Neuronal stem cell (in vitro differentiated cells): ENCODE measurements around the gene CCDC192.

ENCODE experiments used
- DNase-seq: peaks from one replicate; pipeline ENCODE4 v3.0.0-alpha.2; 2013; ENCODE audit warnings: low spot score
- H2AFZ ChIP-seq: one replicate; pipeline ENCODE4 v1.6.1; 2013; ENCODE audit warnings: mild to moderate bottlenecking, low read length, inconsistent platforms
- H2AK5ac ChIP-seq: 2 replicates; pipeline ENCODE4 v1.6.1; 2013; ENCODE audit warnings: low read depth, mild to moderate bottlenecking, inconsistent platforms, low read length, moderate library complexity, mixed read lengths
- H2BK120ac ChIP-seq: 2 replicates; pipeline ENCODE4 v1.6.1; 2013; ENCODE audit warnings: low read depth, mild to moderate bottlenecking, inconsistent platforms, low read length, moderate library complexity, mixed read lengths
- H2BK12ac ChIP-seq: one replicate; pipeline ENCODE4 v1.6.1; 2013; ENCODE audit warnings: low read length, inconsistent platforms
- H2BK15ac ChIP-seq: 2 replicates; pipeline ENCODE4 v1.6.1; 2013; ENCODE audit warnings: mild to moderate bottlenecking, low read length, inconsistent platforms, mixed read lengths
- H2BK5ac ChIP-seq: one replicate; pipeline ENCODE4 v1.6.1; 2013; ENCODE audit warnings: inconsistent platforms, mild to moderate bottlenecking, low read length, moderate library complexity
- H3K14ac ChIP-seq: one replicate; pipeline ENCODE4 v1.6.1; 2013; ENCODE audit warnings: low read length, inconsistent platforms
- H3K18ac ChIP-seq: 2 replicates; pipeline ENCODE4 v1.6.1; 2013; ENCODE audit warnings: low read length, inconsistent platforms
- H3K23ac ChIP-seq: 2 replicates; pipeline ENCODE4 v1.6.1; 2013; ENCODE audit warnings: low read depth, mild to moderate bottlenecking, mixed read lengths, low read length, inconsistent platforms; ENCODE audit not compliant: poor library complexity
- H3K27ac ChIP-seq: replicated peaks from 3 replicates; pipeline ENCODE4 v1.5.1; 2013; ENCODE audit warnings: low read length, inconsistent platforms
- H3K27me3 ChIP-seq, 3 experiments: 2 replicates each; pipeline ENCODE4 v1.6.1; 2013; ENCODE audit warnings: low read length in 3 of 3, mild to moderate bottlenecking in 2 of 3, inconsistent platforms in 1 of 3, low read depth in 1 of 3, mixed read lengths in 1 of 3, moderate library complexity in 1 of 3; ENCODE audit not compliant: control insufficient read depth in 3 of 3, insufficient read depth in 3 of 3
- H3K36me3 ChIP-seq, 2 donors: replicated peaks in 1 of 2; 2 replicates each; pipeline ENCODE4 v1.6.1; 2013; ENCODE audit warnings: low read length in 2 of 2; ENCODE audit not compliant: control insufficient read depth in 2 of 2, insufficient read depth in 2 of 2
- H3K4ac ChIP-seq: 2 replicates; pipeline ENCODE4 v1.6.1; 2013; ENCODE audit warnings: inconsistent platforms, mild to moderate bottlenecking, low read length, moderate library complexity
- H3K4me1 ChIP-seq, 2 donors: 1 replicate in 1 of 2; 2 replicates in 1 of 2; pipeline ENCODE4 v1.6.1; 2013; ENCODE audit warnings: low read length in 2 of 2, low read depth in 1 of 2; ENCODE audit not compliant: control insufficient read depth in 2 of 2, insufficient read depth in 1 of 2
- H3K4me2 ChIP-seq: one replicate; pipeline ENCODE4 v1.6.1; 2013; ENCODE audit warnings: mild to moderate bottlenecking, low read length, inconsistent platforms; ENCODE audit not compliant: insufficient read depth, poor library complexity, severe bottlenecking
- H3K4me3 ChIP-seq, 2 donors: 2 replicates each; pipeline ENCODE4 v1.5.1; 2013; ENCODE audit warnings: low read length in 2 of 2, mild to moderate bottlenecking in 2 of 2, inconsistent platforms in 1 of 2, moderate library complexity in 1 of 2
- H3K79me1 ChIP-seq: one replicate; pipeline ENCODE4 v1.6.1; 2013; ENCODE audit warnings: low read depth, mild to moderate bottlenecking, inconsistent platforms, low read length, moderate library complexity
- H3K9ac ChIP-seq: one replicate; pipeline ENCODE4 v1.6.1; 2013; ENCODE audit warnings: mild to moderate bottlenecking, low read depth, low read length, inconsistent platforms; ENCODE audit not compliant: poor library complexity
- H3K9me3 ChIP-seq, 2 donors: replicated peaks in 1 of 2; 2 replicates each; pipeline versions ENCODE3 to v1.6.1; 2013; ENCODE audit warnings: low read length in 2 of 2, mild to moderate bottlenecking in 2 of 2, inconsistent platforms in 1 of 2, low read depth in 1 of 2, mixed read lengths in 1 of 2, moderate library complexity in 1 of 2; ENCODE audit not compliant: control insufficient read depth in 2 of 2, insufficient read depth in 1 of 2
- H4K8ac ChIP-seq: one replicate; pipeline ENCODE4 v1.6.1; 2013; ENCODE audit warnings: low read depth, mild to moderate bottlenecking, inconsistent platforms, low read length, moderate library complexity
- H4K91ac ChIP-seq: one replicate; pipeline ENCODE4 v1.6.1; 2013; ENCODE audit warnings: low read length, low read depth, mild to moderate bottlenecking, inconsistent platforms; ENCODE audit not compliant: poor library complexity
- WGBS, 2 donors: extraction: QIAGEN DNeasy Blood & Tissue Kit; methylation state at CpG; one replicate each; pipeline ENCODE4 v1.1.7; 2013; ENCODE audit warnings: missing lambda C conversion rate in 2 of 2, mixed read lengths in 1 of 2; ENCODE audit not compliant: insufficient read length in 2 of 2, insufficient replicate concordance in 1 of 2; ENCODE audit errors: extremely low coverage in 2 of 2; 5-methylcytosine and 5-hydroxymethylcytosine counted together

The CCDC192 gene

DNA sequence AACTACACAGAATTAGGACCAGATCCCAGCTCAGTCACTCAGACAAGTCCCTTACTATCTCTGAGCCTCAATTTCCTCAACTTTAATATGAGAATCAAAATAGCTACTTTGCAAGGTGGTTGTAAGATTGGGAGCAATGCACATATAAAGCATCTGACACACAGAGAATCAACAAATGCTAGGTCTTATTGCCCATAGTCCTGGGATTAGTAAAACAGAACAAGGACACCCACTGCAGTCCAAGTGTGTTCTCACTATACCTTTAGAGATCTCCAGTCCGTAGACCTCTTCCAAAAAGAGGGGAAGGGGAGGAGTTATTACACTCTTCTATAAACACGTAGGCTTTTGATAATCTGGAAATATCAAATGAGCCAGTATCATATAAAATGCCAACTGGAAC, 190.0 kb downstream of the CCDC192 start:
- Histone ChIP-seq H4K8ac (no peak overlapping the region), H2BK5ac (no peak overlapping the region), H2BK15ac (no peak overlapping the region), H3K4me3 (no peak overlapping the region), H2BK120ac (no peak overlapping the region), H3K27ac (no peak overlapping the region), H3K79me1 (no peaks in the 10 kb centered on the region), H4K91ac (no peak overlapping the region), H3K27me3 (no peaks in the 10 kb centered on the region), H3K4me1 (no peaks in the 10 kb centered on the region), H3K14ac (no peak overlapping the region), H2AFZ (no peak overlapping the region), H3K36me3 (no peaks in the 10 kb centered on the region), H2BK12ac (no peak overlapping the region), H2AK5ac (no peak overlapping the region), H3K4me2 (no peak overlapping the region), H3K4ac (no peak overlapping the region), H3K18ac (no peak overlapping the region), H3K9me3 (no peaks in the 10 kb centered on the region), H3K23ac (no peak overlapping the region), H3K9ac (no peak overlapping the region)
- WGBS, 2 donors: no CpG with 5 or more reads among the region's 2 CpGs
- DNase-seq: no peak

DNA sequence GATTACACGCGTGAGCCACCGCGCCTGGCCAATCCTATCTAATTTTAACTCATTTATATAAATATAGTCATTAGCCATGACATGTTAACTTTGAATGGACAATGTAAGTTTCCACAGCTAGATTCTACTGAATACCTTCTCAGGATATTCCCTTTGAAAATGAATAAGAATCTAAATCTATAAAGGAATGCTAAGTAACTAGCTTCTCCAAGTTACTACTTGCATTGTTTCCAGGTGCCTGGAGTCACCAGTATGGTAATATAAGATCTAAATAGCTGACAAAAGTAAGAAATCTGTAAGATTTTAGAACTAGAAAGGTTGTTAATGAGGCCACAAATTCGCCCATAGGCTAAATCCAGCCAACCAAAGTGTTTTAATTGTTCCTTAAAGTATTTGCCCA, 191.3 kb downstream of the CCDC192 start:
- no peak overlapping the region for H3K14ac ChIP-seq
- H3K9me3 ChIP-seq: no peaks in the 10 kb centered on the region
- H2BK120ac ChIP-seq: no peak overlapping the region
- H2BK12ac ChIP-seq: no peak overlapping the region
- H3K4me1 ChIP-seq: peaks cover 0 to 2% of the 10 kb centered on the region in 2 donors
- H2AK5ac ChIP-seq: no peak overlapping the region
- no peak overlapping the region for H2AFZ ChIP-seq
- H3K79me1 ChIP-seq: no peaks in the 10 kb centered on the region
- no peak overlapping the region for H3K4ac ChIP-seq
- no CpG with 5 or more reads among the region's 5 CpGs for WGBS, 2 donors
- H3K23ac ChIP-seq: no peak overlapping the region
- no peak overlapping the region for H3K4me3 ChIP-seq
- H3K4me2 ChIP-seq: no peak overlapping the region
- H4K91ac ChIP-seq: no peak overlapping the region
- H4K8ac ChIP-seq: no peak overlapping the region
- H3K36me3 ChIP-seq: no peaks in the 10 kb centered on the region
- no peak overlapping the region for H3K27ac ChIP-seq
- no peak overlapping the region for H3K18ac ChIP-seq
- H2BK5ac ChIP-seq: no peak overlapping the region
- no peak for DNase-seq
- H2BK15ac ChIP-seq: no peak overlapping the region
- H3K27me3 ChIP-seq: no peaks in the 10 kb centered on the region
- H3K9ac ChIP-seq: no peak overlapping the region

DNA sequence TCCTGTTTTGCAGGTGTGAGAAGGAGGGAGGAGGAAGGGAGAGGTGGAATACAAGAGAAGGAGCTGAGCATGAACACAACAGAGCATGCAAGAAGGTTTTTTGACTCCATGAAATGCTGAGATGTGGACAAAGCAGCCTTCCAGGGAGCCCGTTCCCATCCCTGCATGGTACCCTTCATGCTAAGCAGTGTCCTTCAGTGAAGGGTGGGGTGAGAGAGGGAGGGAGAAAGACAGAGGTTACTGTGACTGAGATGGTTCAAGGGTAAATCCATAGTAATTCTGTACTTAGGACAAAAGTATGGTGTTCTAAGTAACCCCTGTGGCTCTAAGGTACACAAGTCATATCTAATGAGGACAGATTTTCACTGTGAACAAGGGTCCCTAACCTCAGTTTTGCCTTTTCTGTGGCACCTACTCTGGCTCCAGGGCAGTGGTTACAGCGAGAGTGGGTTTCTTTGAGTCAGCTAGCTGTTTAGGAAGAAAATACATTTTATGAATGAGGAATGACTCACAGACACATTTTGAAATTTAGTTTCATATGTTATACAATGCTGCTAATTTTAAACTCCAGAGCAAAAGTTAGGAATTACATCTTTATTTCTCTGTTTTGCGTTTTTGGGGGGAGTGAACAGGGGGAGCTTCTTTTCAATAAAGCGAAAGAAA, 195.5 kb downstream of the CCDC192 start:
- H4K8ac ChIP-seq: no peak overlapping the region
- H3K18ac ChIP-seq: no peak overlapping the region
- no CpG with 5 or more reads among the region's 4 CpGs for WGBS, 2 donors

DNA sequence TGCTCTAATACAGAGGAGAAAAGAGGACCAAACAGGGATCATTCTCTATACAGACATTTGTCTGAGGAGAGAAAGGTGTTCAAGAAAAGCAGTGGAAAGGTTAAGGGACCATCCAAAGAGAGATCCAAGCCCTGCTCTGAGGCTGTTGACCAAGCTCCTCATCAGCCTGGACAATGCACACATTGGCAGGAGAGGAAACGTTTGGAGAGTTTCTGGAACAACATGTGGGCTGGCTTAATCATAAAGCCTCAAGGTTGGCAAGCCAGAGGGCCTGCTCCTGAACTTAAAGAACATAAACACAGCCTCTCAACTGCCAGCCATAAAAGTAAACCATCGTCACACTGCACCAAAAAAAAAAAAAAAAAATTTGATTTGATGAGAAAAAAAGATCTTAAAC, 196.0 kb downstream of the CCDC192 start:
- H3K4me1 ChIP-seq: peaks cover 0 to 2% of the 10 kb centered on the region in 2 donors
- H3K27me3 ChIP-seq: no peaks in the 10 kb centered on the region
- no peak overlapping the region for H3K27ac ChIP-seq
- no peak overlapping the region for H3K4ac ChIP-seq
- no peak overlapping the region for H2BK12ac ChIP-seq
- H3K4me2 ChIP-seq: no peak overlapping the region
- H3K18ac ChIP-seq: no peak overlapping the region
- no peak overlapping the region for H4K91ac ChIP-seq
- H3K23ac ChIP-seq: no peak overlapping the region
- peak overlapping the region; percentile 19 for H2AFZ ChIP-seq
- no peaks in the 10 kb centered on the region for H3K36me3 ChIP-seq
- H3K79me1 ChIP-seq: no peaks in the 10 kb centered on the region
- H2BK120ac ChIP-seq: no peak overlapping the region
- H3K9me3 ChIP-seq: no peaks in the 10 kb centered on the region
- no peak for DNase-seq
- H2BK15ac ChIP-seq: no peak overlapping the region
- no peak overlapping the region for H4K8ac ChIP-seq
- no peak overlapping the region for H2BK5ac ChIP-seq
- no CpG with 5 or more reads among the region's 2 CpGs for WGBS, 2 donors
- no peak overlapping the region for H3K9ac ChIP-seq
- no peak overlapping the region for H3K4me3 ChIP-seq
- no peak overlapping the region for H2AK5ac ChIP-seq
- no peak overlapping the region for H3K14ac ChIP-seq

More for the DNA sequence above, 195.5 kb downstream of the CCDC192 start:
- DNase-seq: no peak
- H3K27me3 ChIP-seq: no peaks in the 10 kb centered on the region
- H2BK15ac ChIP-seq: no peak overlapping the region
- no peak overlapping the region for H3K4me3 ChIP-seq
- H4K91ac ChIP-seq: no peak overlapping the region
- no peak overlapping the region for H2BK5ac ChIP-seq
- no peak overlapping the region for H2BK12ac ChIP-seq
- H2BK120ac ChIP-seq: no peak overlapping the region
- H3K14ac ChIP-seq: no peak overlapping the region
- H2AFZ ChIP-seq: peak overlapping the region; percentile 19
- H3K27ac ChIP-seq: no peak overlapping the region
- no peaks in the 10 kb centered on the region for H3K79me1 ChIP-seq
- H3K9ac ChIP-seq: no peak overlapping the region
- H3K23ac ChIP-seq: no peak overlapping the region
- no peak overlapping the region for H3K4me2 ChIP-seq
- peaks cover 0 to 2% of the 10 kb centered on the region in 2 donors for H3K4me1 ChIP-seq
- no peak overlapping the region for H3K4ac ChIP-seq
- no peaks in the 10 kb centered on the region for H3K9me3 ChIP-seq
- no peak overlapping the region for H2AK5ac ChIP-seq
- H3K36me3 ChIP-seq: no peaks in the 10 kb centered on the region
